ENCODE results near the gene ZNF714. TPM values are rescaled to one million over a fixed set of nuclear protein-coding genes. Genes with fewer than 3 reads are reported as not detected.
"Not testable (repeated sequence)": the region's sequence is repeated elsewhere in the genome, so short reads cannot be mapped to it uniquely, and the experiment has no call there.

Gene ZNF714
- total RNA-seq, 1 donor from 2014 or later, result 5.9 TPM

DNA sequence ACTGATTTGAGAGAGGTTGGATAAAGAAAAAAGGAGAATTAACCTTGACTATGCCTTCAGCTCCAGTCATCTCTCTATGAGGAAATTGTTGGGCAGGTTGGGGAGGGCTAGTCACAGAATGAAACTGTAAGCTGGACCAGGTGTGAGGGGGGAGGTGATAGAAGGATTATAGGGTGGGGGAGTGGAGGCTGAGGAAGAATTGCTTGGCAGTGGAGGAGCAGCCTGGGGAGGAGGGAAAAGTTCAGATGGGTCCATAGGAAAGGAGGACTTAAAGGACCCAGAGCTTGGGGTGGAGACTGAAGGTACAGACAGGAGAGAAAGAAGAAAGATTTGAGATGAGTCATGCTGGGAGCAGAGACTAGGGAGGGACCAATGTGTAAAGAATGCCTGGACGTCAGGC, 51.6 kb downstream of the ZNF714 start:
- intact Hi-C loops (cut with DNase I), result no loop called here
- Histone ChIP-seq H3K27me3 (no peaks in the 10 kb centered on the region), H3K4me1 (no peaks in the 10 kb centered on the region), H3K27ac (no peak overlapping the region), H3K36me3 (no peaks in the 10 kb centered on the region), H3K9me3 (no peaks in the 10 kb centered on the region), H3K4me3 (no peak overlapping the region)
- ATAC-seq, result no peak
- DNase-seq, result no peak
- TF ChIP-seq, protein P1, sequence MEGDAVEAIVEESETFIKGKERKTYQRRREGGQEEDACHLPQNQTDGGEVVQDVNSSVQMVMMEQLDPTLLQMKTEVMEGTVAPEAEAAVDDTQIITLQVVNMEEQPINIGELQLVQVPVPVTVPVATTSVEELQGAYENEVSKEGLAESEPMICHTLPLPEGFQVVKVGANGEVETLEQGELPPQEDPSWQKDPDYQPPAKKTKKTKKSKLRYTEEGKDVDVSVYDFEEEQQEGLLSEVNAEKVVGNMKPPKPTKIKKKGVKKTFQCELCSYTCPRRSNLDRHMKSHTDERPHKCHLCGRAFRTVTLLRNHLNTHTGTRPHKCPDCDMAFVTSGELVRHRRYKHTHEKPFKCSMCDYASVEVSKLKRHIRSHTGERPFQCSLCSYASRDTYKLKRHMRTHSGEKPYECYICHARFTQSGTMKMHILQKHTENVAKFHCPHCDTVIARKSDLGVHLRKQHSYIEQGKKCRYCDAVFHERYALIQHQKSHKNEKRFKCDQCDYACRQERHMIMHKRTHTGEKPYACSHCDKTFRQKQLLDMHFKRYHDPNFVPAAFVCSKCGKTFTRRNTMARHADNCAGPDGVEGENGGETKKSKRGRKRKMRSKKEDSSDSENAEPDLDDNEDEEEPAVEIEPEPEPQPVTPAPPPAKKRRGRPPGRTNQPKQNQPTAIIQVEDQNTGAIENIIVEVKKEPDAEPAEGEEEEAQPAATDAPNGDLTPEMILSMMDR (IDR thresholded peaks at IDR 0.05), result no peak

DNA sequence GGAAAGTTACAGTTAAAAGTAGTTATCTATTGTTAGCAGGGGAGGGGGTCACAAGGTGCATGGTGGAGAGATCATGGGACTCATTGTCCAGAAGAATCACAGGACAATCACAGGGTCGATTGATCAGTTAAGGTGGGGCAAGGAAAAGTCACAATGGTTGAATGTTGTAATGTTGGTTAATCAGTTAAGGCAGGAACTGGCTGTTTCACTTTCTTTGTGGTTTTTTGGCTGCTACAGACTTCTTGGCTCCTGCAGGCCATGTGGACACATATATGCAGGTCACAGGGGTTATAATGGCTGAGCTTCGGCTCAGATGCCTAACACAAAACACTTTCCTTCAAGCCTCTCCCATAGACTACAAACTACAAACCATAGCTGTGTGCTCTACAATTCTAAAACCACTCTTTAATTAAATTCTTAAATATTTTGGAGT, 52.9 kb downstream of the ZNF714 start:
- Histone ChIP-seq H3K4me3 (no peak overlapping the region), H3K27me3 (no peaks in the 10 kb centered on the region), H3K27ac (no peak overlapping the region), H3K9me3 (no peaks in the 10 kb centered on the region), H3K36me3 (no peaks in the 10 kb centered on the region), H3K4me1 (no peaks in the 10 kb centered on the region)
- TF ChIP-seq, protein P1 (IDR thresholded peaks at IDR 0.05), result no peak
- DNase-seq (no peak), ATAC-seq (no peak)
- intact Hi-C loops (cut with DNase I), result no loop called here

DNA sequence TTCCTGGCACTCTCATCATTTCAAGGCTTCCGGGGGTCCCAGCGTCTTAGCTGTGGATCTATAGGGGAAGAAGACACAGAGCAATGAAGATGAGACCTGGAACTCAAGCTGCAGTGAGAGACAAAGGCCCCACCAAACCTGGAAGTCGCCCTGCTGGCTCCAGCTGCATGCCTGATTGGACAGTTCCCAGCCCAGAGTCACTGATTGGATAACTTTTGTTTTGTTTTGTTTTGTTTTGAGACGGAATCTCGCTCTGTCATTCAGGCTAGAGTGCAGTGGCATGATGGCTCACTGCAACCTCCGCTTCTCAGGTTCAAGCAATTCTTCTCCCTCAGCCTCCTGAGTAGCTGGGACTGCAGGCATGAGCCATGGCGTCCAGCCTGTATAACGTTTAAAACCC, 53.4 kb downstream of the ZNF714 start:
- intact Hi-C loops (cut with DNase I), result no loop called here
- H3K36me3 ChIP-seq, result no peaks in the 10 kb centered on the region
- H3K4me1 ChIP-seq, result no peaks in the 10 kb centered on the region
- no peak overlapping the region for H3K4me3 ChIP-seq
- no peaks in the 10 kb centered on the region for H3K9me3 ChIP-seq
- no peaks in the 10 kb centered on the region for H3K27me3 ChIP-seq
- DNase-seq, result no peak
- no peak for ATAC-seq
- TF ChIP-seq, protein P1 (IDR thresholded peaks at IDR 0.05), result no peak
- no peak overlapping the region for H3K27ac ChIP-seq

DNA sequence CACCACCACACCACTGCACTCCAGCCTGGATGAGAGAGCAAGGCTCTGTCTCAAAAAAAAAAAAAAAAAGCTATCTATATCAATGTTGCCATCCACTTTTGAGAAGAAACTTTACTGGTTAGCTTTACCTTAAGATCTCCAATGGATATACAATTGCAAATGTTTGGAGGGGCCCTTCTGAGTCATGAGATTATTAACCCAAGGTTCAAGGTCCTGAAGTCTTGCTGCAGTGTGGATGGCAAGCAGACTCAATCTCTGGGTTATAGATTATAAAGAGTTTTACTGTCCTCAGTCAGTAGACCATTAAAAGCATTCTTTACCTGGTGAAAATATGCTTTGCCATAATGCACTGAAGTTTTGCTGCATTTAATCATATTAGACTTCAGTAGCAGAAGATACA, 56.1 kb downstream of the ZNF714 start:
- TF ChIP-seq, protein P1 (IDR thresholded peaks at IDR 0.05), result no peak
- H3K4me3 ChIP-seq, result no peak overlapping the region
- intact Hi-C loops (cut with DNase I), result no loop called here
- no peak overlapping the region for H3K27ac ChIP-seq
- DNase-seq (no peak), ATAC-seq (no peak)
- no peaks in the 10 kb centered on the region for H3K9me3 ChIP-seq
- no peaks in the 10 kb centered on the region for H3K4me1 ChIP-seq
- no peaks in the 10 kb centered on the region for H3K27me3 ChIP-seq
- H3K36me3 ChIP-seq, result no peaks in the 10 kb centered on the region

DNA sequence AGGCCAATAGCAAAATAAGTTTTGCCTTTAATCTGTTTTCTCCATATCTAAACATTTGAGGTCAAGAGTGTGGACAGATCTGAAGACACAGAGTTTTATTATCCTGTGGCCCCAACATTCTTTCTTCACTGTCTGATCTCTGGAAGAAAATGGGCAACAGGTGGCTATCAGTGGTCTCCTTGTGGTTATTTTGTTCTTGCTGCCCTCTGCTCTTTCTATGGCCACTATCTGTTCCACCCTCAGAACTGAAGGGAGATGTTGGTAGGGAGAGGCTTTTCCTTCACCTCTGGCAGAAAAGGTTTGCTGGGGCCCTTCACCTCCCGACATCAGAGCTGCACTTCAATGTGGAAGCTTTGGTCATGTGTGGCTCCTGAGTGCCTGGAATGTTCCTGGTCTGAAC, 59.0 kb downstream of the ZNF714 start:
- H3K4me3 ChIP-seq, result not testable (repeated sequence)

DNA sequence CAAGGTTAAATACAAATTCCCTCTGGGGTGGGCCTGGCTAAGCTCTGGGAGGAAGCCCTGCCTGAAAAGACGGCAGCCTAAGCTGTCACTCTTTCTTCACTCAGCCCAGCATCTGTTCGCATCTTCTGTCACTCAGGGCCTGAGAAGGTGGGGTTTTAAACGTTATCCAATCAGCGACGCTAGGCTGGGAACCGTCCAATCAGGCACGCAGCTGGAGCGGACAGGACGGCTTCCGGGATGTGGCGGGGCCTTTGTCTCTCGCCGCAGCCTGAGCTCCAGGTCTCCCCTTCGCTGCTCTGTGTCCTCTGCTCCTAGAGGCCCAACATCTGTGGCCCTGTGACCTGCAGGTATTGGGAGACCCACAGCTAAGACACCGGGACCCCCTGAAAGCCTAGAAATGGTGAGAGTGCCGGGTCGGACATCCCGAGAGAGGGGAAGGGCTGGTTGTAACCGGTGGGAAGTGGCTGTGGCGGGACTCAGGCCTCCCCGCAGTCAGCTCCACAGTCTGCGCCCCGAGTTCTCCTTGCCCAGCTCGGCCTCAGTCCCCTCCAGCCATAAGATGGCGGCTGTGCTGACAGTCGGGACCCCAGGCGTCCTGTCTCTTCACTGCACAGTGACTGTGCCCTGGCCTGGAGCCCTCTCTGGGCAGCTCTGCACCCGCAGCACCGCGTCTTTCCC, 59.9 kb downstream of the ZNF714 start, which contains the start of gene ZNF431:
ZNF431 (plus strand) TSS at position 254 of the 678 bp plus-strand sequence; CDS start at position 398, 144 bp downstream.
- ATAC-seq (peak; percentile 99), DNase-seq (peak; percentile 94)
- Histone ChIP-seq H3K4me1 (no peaks in the 10 kb centered on the region), H3K27ac (peak within 1 kb of the TSS; percentile 82), H3K4me3 (peak within 1 kb of the TSS; percentile 84), H3K9me3 (no peaks in the 10 kb centered on the region), H3K36me3 (peaks cover 13% of the 10 kb centered on the region), H3K27me3 (no peaks in the 10 kb centered on the region)
- intact Hi-C loops (cut with DNase I), result no loop called here
- TF ChIP-seq, protein P1 (IDR thresholded peaks at IDR 0.05), result no peak

More for the DNA sequence above, 59.0 kb downstream of the ZNF714 start:
- intact Hi-C loops (cut with DNase I); ATAC-seq; H3K27me3 ChIP-seq; H3K4me1 ChIP-seq; H3K27ac ChIP-seq; H3K36me3 ChIP-seq; DNase-seq; H3K9me3 ChIP-seq: not testable (repeated sequence)

Measured in upper lobe of right lung (tissue), 1 donor.